WTC11 (cell line): ENCODE measurements around the gene SVIP. TPM values are rescaled to one million over a fixed set of nuclear protein-coding genes. Genes with fewer than 3 reads are reported as not detected.

Experiments used
- ATAC-seq: fragments of 200-7000 bp; cut with Tn5 transposase; 2 replicates; pipeline ENCODE4 v1.10.0; 2021; ENCODE audit warnings: mild to moderate bottlenecking, moderate library complexity
- Bru-seq: library from RNA; stranded (reverse); fragments of 400-500 nt; gene quantifications from one replicate; lab custom pipeline; 2021; lab: Mats Ljungman, UMichigan
- CTCF ChIA-PET: fragments of 300-600 bp; sonication (Branson Sonifier 250); formaldehyde crosslinking; loops from one replicate; lab custom pipeline; 2021; ENCODE audit warnings: antibody characterized with exemption; lab: Charles Lee
- POLR2A ChIA-PET: fragments of 350-600 bp; sonication (Branson Sonifier 250); formaldehyde crosslinking; loops from one replicate; lab custom pipeline; 2021; ENCODE audit warnings: antibody characterized with exemption; lab: Charles Lee
- DNase-seq: peaks from one replicate; pipeline ENCODE4 v3.0.0; 2021; ENCODE audit warnings: low spot score
- H3K27ac Mint-ChIP-seq: 2 replicates; pipeline ENCODE4 v1.8.0; 2021; ENCODE audit warnings: mixed read lengths
- H3K27me3 Mint-ChIP-seq: 2 replicates; pipeline ENCODE4 v1.8.0; 2021; ENCODE audit warnings: low read depth, mild to moderate bottlenecking, moderate library complexity, mixed read lengths
- H3K36me3 Mint-ChIP-seq: 2 replicates; pipeline ENCODE4 v1.8.0; 2021; ENCODE audit warnings: mixed read lengths
- H3K4me1 Mint-ChIP-seq: 2 replicates; pipeline ENCODE4 v1.8.0; 2022; ENCODE audit warnings: mixed read lengths
- H3K4me3 Mint-ChIP-seq: 2 replicates; pipeline ENCODE4 v1.8.0; 2021; ENCODE audit warnings: mild to moderate bottlenecking, moderate library complexity, mixed read lengths
- H3K9me3 Mint-ChIP-seq: 2 replicates; pipeline ENCODE4 v1.8.0; 2021; ENCODE audit warnings: mixed read lengths
- ARID4B ChIP-seq: sonication (generic); formaldehyde crosslinking; IDR thresholded peaks from 2 replicates; pipeline ENCODE4 v1.8.0; 2023; ENCODE audit warnings: missing genetic modification reagents, mild to moderate bottlenecking, borderline replicate concordance
- CREM ChIP-seq: sonication (generic); formaldehyde crosslinking; IDR thresholded peaks from 2 replicates; pipeline ENCODE4 v1.8.1; 2022; ENCODE audit warnings: mild to moderate bottlenecking, missing genetic modification reagents, moderate library complexity
- ETV6 ChIP-seq: sonication (generic); formaldehyde crosslinking; IDR thresholded peaks from 2 replicates; pipeline ENCODE4 v1.8.1; 2022; ENCODE audit warnings: mild to moderate bottlenecking, missing genetic modification reagents
- FOXK1 ChIP-seq: sonication (generic); formaldehyde crosslinking; IDR thresholded peaks from 2 replicates; pipeline ENCODE4 v1.8.0; 2022; ENCODE audit warnings: mild to moderate bottlenecking, moderate library complexity, missing genetic modification reagents
- FOXP1 ChIP-seq: sonication (generic); formaldehyde crosslinking; IDR thresholded peaks from 2 replicates; pipeline ENCODE4 v1.8.0; 2022; ENCODE audit warnings: missing genetic modification reagents, mild to moderate bottlenecking, moderate library complexity, borderline replicate concordance
- HMGXB4 ChIP-seq: sonication (generic); formaldehyde crosslinking; IDR thresholded peaks from 2 replicates; pipeline ENCODE4 v1.8.1; 2023; ENCODE audit warnings: mild to moderate bottlenecking, moderate library complexity, missing genetic modification reagents
- PRRX2 ChIP-seq: fragments of 250-450 bp; sonication (Bioruptor Pico); IDR thresholded peaks from 2 replicates; pipeline ENCODE4 v1.8.0; 2021; ENCODE audit warnings: mild to moderate bottlenecking
- RORB ChIP-seq: fragments of 250-450 bp; sonication (Bioruptor Pico); IDR thresholded peaks from 2 replicates; pipeline ENCODE4 v1.9.0; 2021; ENCODE audit warnings: mild to moderate bottlenecking
- SMAD3 ChIP-seq: sonication (generic); formaldehyde crosslinking; IDR thresholded peaks from 2 replicates; pipeline ENCODE4 v1.8.0; 2022; ENCODE audit warnings: missing genetic modification reagents, mild to moderate bottlenecking, borderline replicate concordance
- SMAD4 ChIP-seq: sonication (generic); formaldehyde crosslinking; IDR thresholded peaks from 2 replicates; pipeline ENCODE4 v1.8.0; 2022; ENCODE audit warnings: mild to moderate bottlenecking, missing genetic modification reagents
- SP1 ChIP-seq: sonication (generic); formaldehyde crosslinking; conservative IDR thresholded peaks from 2 replicates; pipeline ENCODE4 v1.8.1; 2022; ENCODE audit warnings: missing genetic modification reagents
- TEAD1 ChIP-seq: sonication (generic); formaldehyde crosslinking; IDR thresholded peaks from 2 replicates; pipeline ENCODE4 v1.8.0; 2022; ENCODE audit warnings: mild to moderate bottlenecking, missing genetic modification reagents
- USF1 ChIP-seq: sonication (generic); formaldehyde crosslinking; IDR thresholded peaks from 2 replicates; pipeline ENCODE4 v1.8.0; 2022; ENCODE audit warnings: mild to moderate bottlenecking, missing genetic modification reagents
- ZNF121 ChIP-seq: sonication (generic); formaldehyde crosslinking; IDR thresholded peaks from 2 replicates; pipeline ENCODE4 v1.8.0; 2023; ENCODE audit warnings: missing genetic modification reagents
- long read RNA-seq, 3 experiments: library from RNA in 1 of 3; library from capped mRNA in 1 of 3; library from polyadenylated mRNA in 1 of 3; unstranded in 2 of 3; stranded (forward) in 1 of 3; transcript quantifications; one replicate each; pipeline ENCODE4 v2.0.0, GENCODE V29; 2021
- total RNA-seq: library from RNA; stranded (reverse); gene quantifications from 3 replicates; pipeline ENCODE4 v1.2.3, GENCODE V29; 2021
- TF ChIP-seq, protein P1 (sequence below): sonication (generic); formaldehyde crosslinking; IDR thresholded peaks from 2 replicates; pipeline ENCODE4 v1.8.1; 2023; ENCODE audit warnings: mild to moderate bottlenecking, missing genetic modification reagents, moderate library complexity
- TF ChIP-seq, protein P2 (sequence below): sonication (generic); formaldehyde crosslinking; IDR thresholded peaks from 2 replicates; pipeline ENCODE4 v1.8.0; 2022; ENCODE audit warnings: mild to moderate bottlenecking, missing genetic modification reagents
- TF ChIP-seq, protein P3 (sequence below): sonication (generic); formaldehyde crosslinking; IDR thresholded peaks from 2 replicates; pipeline ENCODE4 v1.8.1; 2022; ENCODE audit warnings: low read depth, mild to moderate bottlenecking, moderate library complexity, missing genetic modification reagents, borderline replicate concordance
- TF ChIP-seq, protein P4 (sequence below): fragments of 200-600 bp; IDR thresholded peaks from 2 replicates; pipeline ENCODE4 v1.8.0; 2022; ENCODE audit warnings: antibody characterized with exemption

SVIP gene
- total RNA-seq (8.1 to 10.9 TPM (median 9.1 TPM) in 3 replicates), Bru-seq, nascent RNA (percentile 76 among the genes with signal in this experiment)
- long read RNA-seq, experiment 1, full-length matches to known transcripts: 45 of 50 reads
- long read RNA-seq, experiment 1, partial matches to known transcripts: 0 of 50 reads
- long read RNA-seq, experiment 1, other reads (novel, unspliced or antisense): 5 of 50 reads
- long read RNA-seq, experiment 2, full-length matches to known transcripts: 26 of 35 reads
- long read RNA-seq, experiment 2, partial matches to known transcripts: 2 of 35 reads
- long read RNA-seq, experiment 2, other reads (novel, unspliced or antisense): 7 of 35 reads
- long read RNA-seq, experiment 3, full-length matches to known transcripts: 28 of 30 reads
- long read RNA-seq, experiment 3, partial matches to known transcripts: 0 of 30 reads
- long read RNA-seq, experiment 3, other reads (novel, unspliced or antisense): 2 of 30 reads

GRCh38 chr11:22829231-22830081, at the start of gene SVIP:
SVIP (minus strand) TSS chr11:22829801; CDS start chr11:22829748, 53 bp downstream.
- Mint-ChIP-seq H3K9me3 (no peaks in the 10 kb centered on the region), H3K27me3 (peaks cover 15% of the 10 kb centered on the region), H3K27ac (no peak within 1 kb of the TSS), H3K4me1 (peaks cover 26% of the 10 kb centered on the region), H3K4me3 (peak within 1 kb of the TSS; percentile 85), H3K36me3 (peaks cover 4% of the 10 kb centered on the region; the same call in 1 of the 2 replicates)
- CTCF ChIA-PET: interaction anchor here (0.5 to 2.2 kb wide), 24 partner anchors 8 to 915 kb away, joined by 3 to 13 read pairs (median 4); partner anchors contain the start of gene FANCF
- POLR2A ChIA-PET: interaction anchor here (0.7 to 1.3 kb wide), 5 partner anchors 32 to 692 kb away, joined by 3 to 4 read pairs (median 3); partner anchors contain the start of gene FANCF
- TF ChIP-seq HMGXB4 (CRISPR knock-in tag) (peak; percentile 86), ETV6 (CRISPR knock-in tag) (peak; percentile 42; the same call in 1 of the 2 replicates), FOXK1 (CRISPR knock-in tag) (0 out of 2 replicates have a peak, but pooled peaks have one; percentile 22), TEAD1 (CRISPR knock-in tag) (peak; percentile 55; the same call in 1 of the 2 replicates), ZNF121 (CRISPR knock-in tag) (peak; percentile 85), SMAD3 (CRISPR knock-in tag) (0 out of 2 replicates have a peak, but pooled peaks have one; percentile 61), FOXP1 (CRISPR knock-in tag) (peak; percentile 83; the same call in 1 of the 2 replicates), ARID4B (peak; percentile 45; the same call in 1 of the 2 replicates), PRRX2 (no peak), RORB (no peak), SP1 (CRISPR knock-in tag) (peak; percentile 76; the same call in 1 of the 2 replicates), USF1 (CRISPR knock-in tag) (no peak), SMAD4 (CRISPR knock-in tag) (no peak), CREM (CRISPR knock-in tag) (no peak)
- TF ChIP-seq, protein P1, sequence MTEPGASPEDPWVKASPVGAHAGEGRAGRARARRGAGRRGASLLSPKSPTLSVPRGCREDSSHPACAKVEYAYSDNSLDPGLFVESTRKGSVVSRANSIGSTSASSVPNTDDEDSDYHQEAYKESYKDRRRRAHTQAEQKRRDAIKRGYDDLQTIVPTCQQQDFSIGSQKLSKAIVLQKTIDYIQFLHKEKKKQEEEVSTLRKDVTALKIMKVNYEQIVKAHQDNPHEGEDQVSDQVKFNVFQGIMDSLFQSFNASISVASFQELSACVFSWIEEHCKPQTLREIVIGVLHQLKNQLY (CRISPR knock-in tag): no peak
- TF ChIP-seq, protein P2, sequence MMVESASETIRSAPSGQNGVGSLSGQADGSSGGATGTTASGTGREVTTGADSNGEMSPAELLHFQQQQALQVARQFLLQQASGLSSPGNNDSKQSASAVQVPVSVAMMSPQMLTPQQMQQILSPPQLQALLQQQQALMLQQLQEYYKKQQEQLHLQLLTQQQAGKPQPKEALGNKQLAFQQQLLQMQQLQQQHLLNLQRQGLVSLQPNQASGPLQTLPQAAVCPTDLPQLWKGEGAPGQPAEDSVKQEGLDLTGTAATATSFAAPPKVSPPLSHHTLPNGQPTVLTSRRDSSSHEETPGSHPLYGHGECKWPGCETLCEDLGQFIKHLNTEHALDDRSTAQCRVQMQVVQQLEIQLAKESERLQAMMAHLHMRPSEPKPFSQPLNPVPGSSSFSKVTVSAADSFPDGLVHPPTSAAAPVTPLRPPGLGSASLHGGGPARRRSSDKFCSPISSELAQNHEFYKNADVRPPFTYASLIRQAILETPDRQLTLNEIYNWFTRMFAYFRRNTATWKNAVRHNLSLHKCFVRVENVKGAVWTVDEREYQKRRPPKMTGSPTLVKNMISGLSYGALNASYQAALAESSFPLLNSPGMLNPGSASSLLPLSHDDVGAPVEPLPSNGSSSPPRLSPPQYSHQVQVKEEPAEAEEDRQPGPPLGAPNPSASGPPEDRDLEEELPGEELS (CRISPR knock-in tag): 0 out of 2 replicates have a peak, but pooled peaks have one; percentile 21
- TF ChIP-seq, protein P3, sequence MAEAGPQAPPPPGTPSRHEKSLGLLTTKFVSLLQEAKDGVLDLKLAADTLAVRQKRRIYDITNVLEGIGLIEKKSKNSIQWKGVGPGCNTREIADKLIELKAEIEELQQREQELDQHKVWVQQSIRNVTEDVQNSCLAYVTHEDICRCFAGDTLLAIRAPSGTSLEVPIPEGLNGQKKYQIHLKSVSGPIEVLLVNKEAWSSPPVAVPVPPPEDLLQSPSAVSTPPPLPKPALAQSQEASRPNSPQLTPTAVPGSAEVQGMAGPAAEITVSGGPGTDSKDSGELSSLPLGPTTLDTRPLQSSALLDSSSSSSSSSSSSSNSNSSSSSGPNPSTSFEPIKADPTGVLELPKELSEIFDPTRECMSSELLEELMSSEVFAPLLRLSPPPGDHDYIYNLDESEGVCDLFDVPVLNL (CRISPR knock-in tag): no peak
- TF ChIP-seq, protein P4, sequence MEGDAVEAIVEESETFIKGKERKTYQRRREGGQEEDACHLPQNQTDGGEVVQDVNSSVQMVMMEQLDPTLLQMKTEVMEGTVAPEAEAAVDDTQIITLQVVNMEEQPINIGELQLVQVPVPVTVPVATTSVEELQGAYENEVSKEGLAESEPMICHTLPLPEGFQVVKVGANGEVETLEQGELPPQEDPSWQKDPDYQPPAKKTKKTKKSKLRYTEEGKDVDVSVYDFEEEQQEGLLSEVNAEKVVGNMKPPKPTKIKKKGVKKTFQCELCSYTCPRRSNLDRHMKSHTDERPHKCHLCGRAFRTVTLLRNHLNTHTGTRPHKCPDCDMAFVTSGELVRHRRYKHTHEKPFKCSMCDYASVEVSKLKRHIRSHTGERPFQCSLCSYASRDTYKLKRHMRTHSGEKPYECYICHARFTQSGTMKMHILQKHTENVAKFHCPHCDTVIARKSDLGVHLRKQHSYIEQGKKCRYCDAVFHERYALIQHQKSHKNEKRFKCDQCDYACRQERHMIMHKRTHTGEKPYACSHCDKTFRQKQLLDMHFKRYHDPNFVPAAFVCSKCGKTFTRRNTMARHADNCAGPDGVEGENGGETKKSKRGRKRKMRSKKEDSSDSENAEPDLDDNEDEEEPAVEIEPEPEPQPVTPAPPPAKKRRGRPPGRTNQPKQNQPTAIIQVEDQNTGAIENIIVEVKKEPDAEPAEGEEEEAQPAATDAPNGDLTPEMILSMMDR: peak; percentile 48; the same call in 1 of the 2 replicates
- peak; percentile 97 for ATAC-seq
- peak; percentile 98 for DNase-seq
